ENCODE results near the gene LMNA.

DNA sequence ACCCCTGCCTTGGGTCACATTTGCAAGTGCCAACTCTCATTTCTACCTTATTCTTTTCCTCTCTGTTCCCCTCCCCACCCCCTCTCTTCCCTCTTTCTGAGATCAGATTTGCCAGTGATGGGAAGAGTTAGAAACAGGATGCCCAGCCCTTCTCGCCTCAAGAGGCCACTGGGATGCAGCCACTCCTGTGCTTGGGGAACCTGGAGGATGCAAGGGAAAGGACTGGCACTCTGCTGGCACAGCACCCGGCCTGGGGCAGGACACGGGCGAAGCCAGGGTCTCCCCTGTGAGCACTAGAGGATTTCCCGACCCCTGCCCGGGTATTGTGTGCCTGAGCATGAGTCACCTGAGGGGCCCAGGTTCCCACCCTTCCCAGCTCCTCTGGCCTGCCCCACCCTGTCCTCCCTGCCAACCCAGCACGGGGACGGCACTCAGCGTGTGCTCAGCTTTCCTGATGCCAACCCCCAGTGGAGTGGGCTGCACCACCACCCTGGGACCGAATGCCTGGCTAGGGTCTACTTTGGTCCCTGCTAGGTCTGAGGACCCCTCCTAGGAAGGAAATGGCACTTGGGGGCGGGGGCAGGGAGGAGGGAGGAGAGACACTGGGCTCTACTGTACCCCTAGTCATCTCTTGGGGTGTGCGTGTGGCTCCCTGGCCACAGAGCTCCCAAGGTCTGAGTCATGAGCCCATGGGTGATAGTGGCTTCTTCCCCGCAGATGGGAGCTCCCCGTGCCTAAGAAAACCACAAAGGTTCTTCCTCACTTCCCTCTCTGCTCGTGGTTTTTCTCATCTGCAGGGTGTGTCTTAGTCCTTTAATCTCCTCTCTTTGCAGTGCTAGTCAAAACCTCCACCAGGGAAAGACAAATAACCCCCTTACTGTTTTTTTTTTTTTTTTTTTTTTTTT lies 12.4 kb downstream of the LMNA start:
- no peak for TF ChIP-seq FOXA1 (IDR thresholded peaks at IDR 0.05)
- TF ChIP-seq SP1 (IDR thresholded peaks at IDR 0.05), result no peak
- TF ChIP-seq NFRKB (IDR thresholded peaks at IDR 0.05), result no peak
- TF ChIP-seq FOXM1 (IDR thresholded peaks at IDR 0.05; ENCODE audit: borderline replicate concordance), result no peak
- TF ChIP-seq HDGF (IDR thresholded peaks at IDR 0.05; ENCODE audit: borderline replicate concordance), result no peak
- no peak for TF ChIP-seq ARNT (IDR thresholded peaks at IDR 0.05)
- no peak for TF ChIP-seq L3MBTL2 (conservative IDR thresholded peaks at IDR 0.05)
- no peak for TF ChIP-seq SUZ12 (IDR thresholded peaks at IDR 0.05)
- TF ChIP-seq ZNF384 (IDR thresholded peaks at IDR 0.05), result no peak; the same call in 1 of the 2 replicates
